ENCODE measurements around the gene C11orf71. TPM values are rescaled to one million over a fixed set of nuclear protein-coding genes. Genes with fewer than 3 reads are reported as not detected.

C11orf71 gene
- total RNA-seq, 3 donors from 2014 or later = 7.9 to 13.2 (median 10.2) TPM

- intact Hi-C loops (cut with DNase I; ENCODE audit: low total_unique reads) = no loop called here
- Histone ChIP-seq H3K4me3 (peak within 1 kb of the TSS; percentile 86 to 91 (median 88)), H3K9me3 (no peaks in the 10 kb centered on the region), H3K27me3 (no peaks in the 10 kb centered on the region), H3K27ac (peak within 1 kb of the TSS; percentile 75 to 85), H3K4me1 (peaks cover 0 to 2% of the 10 kb centered on the region in 2 donors), H3K36me3 (no peaks in the 10 kb centered on the region)
- peak; percentile 93 to 95 for DNase-seq (ENCODE audit: low spot score in 2 of 2)
- peak; percentile 73 to 81 (median 80) for TF ChIP-seq POLR2AphosphoS5 (IDR thresholded peaks at IDR 0.05)
- TF ChIP-seq CTCF (IDR thresholded peaks at IDR 0.05) = peak in 2 of 3 donors; percentile 22 to 28
- TF ChIP-seq POLR2A (IDR thresholded peaks at IDR 0.05) = peak; percentile 49
Observed at GRCh38 chr11:114439229-114440120, 39.2 kb upstream of the C11orf71 start, which contains the start of gene REXO2. TSS of gene REXO2 (plus strand) at chr11:114439467. CDS start at chr11:114439529, 62 bp downstream.

GRCh38 chr11:114438303-114438702 is 38.0 kb upstream of the C11orf71 start:
- no peak for DNase-seq (ENCODE audit: low spot score in 2 of 2)
- Histone ChIP-seq H3K36me3 (no peaks in the 10 kb centered on the region), H3K4me1 (peaks cover 0 to 2% of the 10 kb centered on the region in 2 donors), H3K9me3 (no peaks in the 10 kb centered on the region), H3K4me3 (peak overlapping the region in 1 of 3 donors; percentile 91), H3K27ac (peak overlapping the region in 1 of 2 donors; percentile 5), H3K27me3 (no peaks in the 10 kb centered on the region)
- intact Hi-C loops (cut with DNase I; ENCODE audit: low total_unique reads) = no loop called here
- no peak for TF ChIP-seq CTCF (IDR thresholded peaks at IDR 0.05)

GRCh38 chr11:114433376-114433775 is 33.1 kb upstream of the C11orf71 start:
- DNase-seq (ENCODE audit: low spot score in 2 of 2) = no peak
- TF ChIP-seq POLR2A (IDR thresholded peaks at IDR 0.05) (no peak), POLR2AphosphoS5 (IDR thresholded peaks at IDR 0.05) (no peak), CTCF (IDR thresholded peaks at IDR 0.05) (no peak)

GRCh38 chr11:114432893-114433292 is 32.6 kb upstream of the C11orf71 start:
- no peaks in the 10 kb centered on the region for H3K36me3 ChIP-seq
- no peaks in the 10 kb centered on the region for H3K9me3 ChIP-seq
- intact Hi-C loops (cut with DNase I; ENCODE audit: low total_unique reads) = no loop called here
- TF ChIP-seq POLR2AphosphoS5 (IDR thresholded peaks at IDR 0.05) (no peak), CTCF (IDR thresholded peaks at IDR 0.05) (no peak), POLR2A (IDR thresholded peaks at IDR 0.05) (no peak)
- no peak overlapping the region for H3K4me3 ChIP-seq
- no peaks in the 10 kb centered on the region for H3K27me3 ChIP-seq
- no peaks in the 10 kb centered on the region for H3K4me1 ChIP-seq
- no peak for DNase-seq (ENCODE audit: low spot score in 2 of 2)
- no peak overlapping the region for H3K27ac ChIP-seq

More at GRCh38 chr11:114433376-114433775, 33.1 kb upstream of the C11orf71 start:
- Histone ChIP-seq H3K27ac (no peak overlapping the region), H3K9me3 (no peaks in the 10 kb centered on the region), H3K4me3 (no peak overlapping the region), H3K27me3 (no peaks in the 10 kb centered on the region), H3K4me1 (no peaks in the 10 kb centered on the region), H3K36me3 (no peaks in the 10 kb centered on the region)
- intact Hi-C loops (cut with DNase I; ENCODE audit: low total_unique reads) = no loop called here

- no peaks in the 10 kb centered on the region for H3K9me3 ChIP-seq
- TF ChIP-seq POLR2A (IDR thresholded peaks at IDR 0.05) = no peak
- no peak for TF ChIP-seq CTCF (IDR thresholded peaks at IDR 0.05)
- TF ChIP-seq POLR2AphosphoS5 (IDR thresholded peaks at IDR 0.05) = no peak
- H3K27ac ChIP-seq = no peak overlapping the region
- no peak overlapping the region for H3K4me3 ChIP-seq
- H3K36me3 ChIP-seq = no peaks in the 10 kb centered on the region
- no peak for DNase-seq (ENCODE audit: low spot score in 2 of 2)
- intact Hi-C loops (cut with DNase I; ENCODE audit: low total_unique reads) = no loop called here
- H3K27me3 ChIP-seq = no peaks in the 10 kb centered on the region
- H3K4me1 ChIP-seq = no peaks in the 10 kb centered on the region
Observed at GRCh38 chr11:114430290-114430689, 30.0 kb upstream of the C11orf71 start.
